GM19455 (cell line): ENCODE data around the gene BCL7C.
"Not testable (repeated sequence)": the region's sequence is repeated elsewhere in the genome, so short reads cannot be mapped to it uniquely, and the experiment has no call there.

ENCODE experiments used
- ATAC-seq: cut with Tn5 transposase; IDR thresholded peaks from one replicate; pipeline ENCODE4 v1.9.1; 2021; ENCODE audit not compliant: unreplicated experiment

The BCL7C gene

GRCh38 chr16:30870904-30871303, 23.0 kb downstream of the BCL7C start:
- ATAC-seq, result no peak

GRCh38 chr16:30867747-30868146, 26.1 kb downstream of the BCL7C start:
- no peak for ATAC-seq

- ATAC-seq, result no peak
These were observed 27.8 kb downstream of the BCL7C start for GRCh38 chr16:30866031-30866430.

GRCh38 chr16:30863178-30863577, 30.7 kb downstream of the BCL7C start:
- ATAC-seq, result not testable (repeated sequence)

GRCh38 chr16:30860729-30861128, 33.1 kb downstream of the BCL7C start:
- ATAC-seq, result not testable (repeated sequence)

GRCh38 chr16:30858829-30859423, 35.0 kb downstream of the BCL7C start:
- no peak for ATAC-seq

GRCh38 chr16:30858111-30858495, 35.8 kb downstream of the BCL7C start:
- ATAC-seq, result no peak

GRCh38 chr16:30853758-30854157, 40.1 kb downstream of the BCL7C start:
- no peak for ATAC-seq

GRCh38 chr16:30850246-30850645, 43.6 kb downstream of the BCL7C start:
- no peak for ATAC-seq

- ATAC-seq, result no peak
These were observed 47.1 kb downstream of the BCL7C start for GRCh38 chr16:30846649-30847402.

- no peak for ATAC-seq
These were observed 49.0 kb downstream of the BCL7C start for GRCh38 chr16:30844671-30845449.

GRCh38 chr16:30844346-30844670, 49.6 kb downstream of the BCL7C start:
- no peak for ATAC-seq

- no peak for ATAC-seq
These were observed 50.4 kb downstream of the BCL7C start for GRCh38 chr16:30843501-30843900.

GRCh38 chr16:30842971-30843370, 50.9 kb downstream of the BCL7C start:
- no peak for ATAC-seq

- no peak for ATAC-seq
These were observed 52.5 kb downstream of the BCL7C start for GRCh38 chr16:30841332-30841731.

GRCh38 chr16:30840611-30841010, 53.3 kb downstream of the BCL7C start:
- no peak for ATAC-seq

GRCh38 chr16:30839523-30840227, 54.2 kb downstream of the BCL7C start:
- no peak for ATAC-seq

GRCh38 chr16:30838876-30839471, 54.9 kb downstream of the BCL7C start:
- no peak for ATAC-seq

GRCh38 chr16:30837904-30838303, 56.0 kb downstream of the BCL7C start:
- no peak for ATAC-seq
